Stomach (tissue), 9 donors: ENCODE data around the gene SDK2. TPM values are rescaled to one million over a fixed set of nuclear protein-coding genes. Genes with fewer than 3 reads are reported as not detected.

Source experiments
- DNase-seq, 2 donors: peaks; one replicate each; pipeline versions ENCODE4 v3.0.0 to v3.0.0-alpha.2; 2013 to 2019
- H3K27ac ChIP-seq, 5 donors: fragments of 200-600 bp in 4 of 5; sonication (generic) in 4 of 5; one replicate each; pipeline ENCODE4 v1.5.1; 2013 to 2019; ENCODE audit warnings: mild to moderate bottlenecking in 1 of 5, moderate library complexity in 1 of 5
- H3K27me3 ChIP-seq, 3 donors: fragments of 200-600 bp; sonication (generic); one replicate each; pipeline ENCODE4 v1.5.1; 2017 to 2019; ENCODE audit warnings: mixed run types in 1 of 3
- H3K36me3 ChIP-seq, 4 donors: fragments of 200-600 bp; sonication (generic); 1 replicate in 3 of 4; 2 replicates in 1 of 4; pipeline ENCODE4 v1.5.1; 2016 to 2019
- H3K4me1 ChIP-seq, 4 donors: fragments of 200-600 bp; sonication (generic); one replicate each; pipeline ENCODE4 v1.5.1; 2016 to 2019
- H3K4me3 ChIP-seq, 4 donors: fragments of 200-600 bp; sonication (generic) in 3 of 4; one replicate each; pipeline ENCODE4 v1.5.1; 2016 to 2019; ENCODE audit warnings: mild to moderate bottlenecking in 1 of 4
- H3K9me3 ChIP-seq, 4 donors: fragments of 200-600 bp; sonication (generic); one replicate each; pipeline ENCODE4 v1.5.1; 2016 to 2019
- EP300 ChIP-seq: sonication (generic); formaldehyde crosslinking; IDR thresholded peaks from one replicate; pipeline ENCODE4 v1.6.1; 2017; ENCODE audit warnings: antibody characterized with exemption
- POLR2A ChIP-seq, 4 donors: fragments of 450-650 bp; IDR thresholded peaks; one replicate each; pipeline ENCODE4 v1.6.1; 2016; ENCODE audit warnings: antibody characterized with exemption in 4 of 4, control low read depth in 2 of 4, mild to moderate bottlenecking in 1 of 4, moderate library complexity in 1 of 4
- POLR2AphosphoS5 ChIP-seq, 3 donors: sonication (generic); formaldehyde crosslinking; IDR thresholded peaks; one replicate each; pipeline ENCODE4 v1.6.1; 2016; ENCODE audit warnings: antibody characterized with exemption in 3 of 3
- WGBS, 5 donors: extraction: QIAGEN DNeasy Blood & Tissue Kit in 3 of 5; methylation state at CpG; one replicate each; pipeline versions ENCODE4 v1.1.5 to v1.1.7; 2013 to 2018; 5-methylcytosine and 5-hydroxymethylcytosine counted together
- intact Hi-C: fragments of 100-400 bp; cut with DNase I; formaldehyde crosslinking; loops from one replicate; pipeline ENCODE4 v1.15.1; 2023; ENCODE audit warnings: low total_unique reads
- polyA plus RNA-seq, 3 donors: library from polyadenylated mRNA; stranded (reverse); fragments of 200-250 nt; gene quantifications; one replicate each; pipeline ENCODE4 v1.2.3, GENCODE V29; 2013
- total RNA-seq, 5 donors: library from RNA; depleted of rRNA; stranded (reverse); fragments of >200 nt; gene quantifications; one replicate each; pipeline versions ENCODE4 v1.1.0 to v1.2.3, GENCODE V29; 2014 to 2016
- TF ChIP-seq, protein P1 (sequence below), 7 experiments: fragments of 450-650 bp in 4 of 7; fragments of 200-600 bp in 3 of 7; sonication (generic) in 3 of 7; IDR thresholded peaks; one replicate each; pipeline ENCODE4 v1.5.1; 2016 to 2019; ENCODE audit warnings: antibody characterized with exemption in 7 of 7, control low read depth in 2 of 7, mild to moderate bottlenecking in 1 of 7
- donor health status: healthy with polysubstance abuse.
- donor health status: Bipolar disorder and iron deficiency.
- donor health status: healthy.

The SDK2 gene
- total and polyA plus RNA-seq, 8 donors = under 0.01 to 9.6 (median 0.44) TPM; not detected in 1

DNA sequence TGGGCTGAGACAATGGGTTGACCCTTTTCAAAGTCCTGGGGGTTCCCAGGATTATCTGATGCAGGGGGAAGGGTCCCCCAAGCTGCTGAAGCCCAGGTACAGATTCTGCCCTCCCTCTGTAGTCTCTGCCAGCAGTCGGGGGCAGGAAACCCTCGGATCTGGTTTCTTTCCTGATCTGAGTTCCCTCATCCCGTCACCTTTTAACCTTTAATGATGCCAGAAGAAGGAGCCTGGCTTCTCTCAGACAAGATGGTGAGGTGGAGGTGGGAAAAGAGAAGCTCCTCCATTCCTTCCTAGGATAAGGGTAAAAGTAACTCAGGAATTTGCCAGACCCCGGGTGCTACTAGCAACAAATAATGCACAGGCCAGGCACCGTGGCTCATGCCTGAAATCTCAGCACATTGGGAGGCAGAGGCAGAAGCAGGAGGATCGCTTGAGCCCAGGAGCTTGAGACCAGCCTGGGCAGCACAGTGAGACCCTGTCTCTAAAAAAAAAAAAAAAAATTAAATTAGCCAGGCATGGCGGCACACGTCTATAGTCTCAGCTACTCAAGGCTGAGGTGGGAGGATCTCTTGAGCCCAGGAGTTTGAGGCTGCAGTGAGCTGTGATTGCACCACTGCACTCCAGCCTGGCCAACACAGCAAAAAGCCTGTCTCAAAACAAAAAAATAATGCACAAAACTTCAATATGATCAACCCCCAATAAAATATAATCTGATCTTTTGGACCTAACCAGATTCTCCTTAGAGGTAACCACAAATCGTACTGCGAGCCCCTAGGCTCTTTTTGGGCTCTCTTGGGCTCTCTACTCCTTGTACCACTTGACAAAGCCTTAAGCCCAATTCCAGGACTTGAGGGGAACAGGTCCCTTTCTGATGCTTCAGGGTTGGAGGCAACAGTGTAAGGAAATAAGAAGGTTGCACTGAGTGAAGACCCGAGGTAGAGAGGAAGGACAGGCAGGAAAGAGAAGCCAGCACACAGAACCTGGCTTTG, 338.1 kb downstream of the SDK2 start:
- Histone ChIP-seq H3K36me3 (no peaks in the 10 kb centered on the region), H3K4me1 (peaks cover 59 to 92% (median 85%) of the 10 kb centered on the region in 4 donors), H3K4me3 (peak overlapping the region; percentile 30 to 93 (median 34)), H3K9me3 (no peaks in the 10 kb centered on the region), H3K27me3 (no peaks in the 10 kb centered on the region), H3K27ac (peak overlapping the region; percentile 80 to 100 (median 99))
- DNase-seq = no peak
- WGBS, 5 donors = 41 to 49% (median 42%) methylated on average over 11 of the region's 11 CpGs
- intact Hi-C loops = no loop called here
- no peak for TF ChIP-seq EP300
- no peak for TF ChIP-seq POLR2AphosphoS5 (IDR thresholded peaks at IDR 0.05)

DNA sequence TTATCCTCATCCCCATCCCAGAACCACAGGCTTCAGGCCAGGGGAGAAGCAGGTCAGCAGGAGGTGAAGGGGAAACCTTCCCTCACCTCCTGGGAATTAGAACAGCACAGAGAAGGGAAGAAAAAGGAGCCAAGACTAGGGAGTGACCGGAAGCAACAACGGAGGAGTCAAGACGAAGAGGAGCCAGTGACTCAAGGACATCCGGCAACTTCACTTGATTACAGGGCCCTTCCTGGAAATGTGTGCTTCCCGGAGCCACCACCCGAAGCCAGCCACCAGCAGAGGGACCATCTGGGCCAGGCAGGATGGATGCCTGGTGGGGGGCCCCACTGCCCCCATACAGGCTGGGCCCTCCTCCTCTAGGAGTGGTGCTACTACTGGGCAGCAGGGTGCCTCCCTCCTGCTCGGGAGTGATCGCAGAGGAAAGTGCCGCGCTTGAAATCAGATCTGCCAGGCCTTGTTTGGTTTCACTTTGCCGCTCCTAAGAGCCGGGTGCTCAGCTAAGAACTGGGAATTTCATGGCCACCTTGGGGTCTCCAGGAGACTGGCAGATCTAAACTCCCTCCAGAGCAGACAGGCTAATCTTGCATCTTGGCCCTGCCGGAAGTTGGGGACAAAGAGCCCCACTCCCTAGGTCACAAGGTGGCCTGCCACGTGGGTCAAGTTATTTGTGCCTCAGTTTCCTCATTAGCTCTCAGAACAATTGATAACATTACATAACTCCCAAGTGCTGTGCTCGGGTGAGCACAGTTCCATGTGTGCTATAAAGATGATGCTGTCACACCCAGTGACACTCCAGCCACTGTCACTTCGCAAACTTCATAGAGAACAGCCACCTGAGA, 339.1 kb downstream of the SDK2 start:
- peak; percentile 54 to 89 for DNase-seq
- Histone ChIP-seq H3K36me3 (no peaks in the 10 kb centered on the region), H3K27me3 (no peaks in the 10 kb centered on the region), H3K4me3 (peak overlapping the region; percentile 30 to 42 (median 34)), H3K27ac (peak overlapping the region; percentile 80 to 100 (median 99)), H3K4me1 (peaks cover 63 to 100% (median 91%) of the 10 kb centered on the region in 4 donors), H3K9me3 (no peaks in the 10 kb centered on the region)
- TF ChIP-seq, protein P1, sequence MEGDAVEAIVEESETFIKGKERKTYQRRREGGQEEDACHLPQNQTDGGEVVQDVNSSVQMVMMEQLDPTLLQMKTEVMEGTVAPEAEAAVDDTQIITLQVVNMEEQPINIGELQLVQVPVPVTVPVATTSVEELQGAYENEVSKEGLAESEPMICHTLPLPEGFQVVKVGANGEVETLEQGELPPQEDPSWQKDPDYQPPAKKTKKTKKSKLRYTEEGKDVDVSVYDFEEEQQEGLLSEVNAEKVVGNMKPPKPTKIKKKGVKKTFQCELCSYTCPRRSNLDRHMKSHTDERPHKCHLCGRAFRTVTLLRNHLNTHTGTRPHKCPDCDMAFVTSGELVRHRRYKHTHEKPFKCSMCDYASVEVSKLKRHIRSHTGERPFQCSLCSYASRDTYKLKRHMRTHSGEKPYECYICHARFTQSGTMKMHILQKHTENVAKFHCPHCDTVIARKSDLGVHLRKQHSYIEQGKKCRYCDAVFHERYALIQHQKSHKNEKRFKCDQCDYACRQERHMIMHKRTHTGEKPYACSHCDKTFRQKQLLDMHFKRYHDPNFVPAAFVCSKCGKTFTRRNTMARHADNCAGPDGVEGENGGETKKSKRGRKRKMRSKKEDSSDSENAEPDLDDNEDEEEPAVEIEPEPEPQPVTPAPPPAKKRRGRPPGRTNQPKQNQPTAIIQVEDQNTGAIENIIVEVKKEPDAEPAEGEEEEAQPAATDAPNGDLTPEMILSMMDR (IDR thresholded peaks at IDR 0.05) = peak in 1 of 7 experiments; percentile 34
- TF ChIP-seq EP300 (no peak), POLR2A (IDR thresholded peaks at IDR 0.05) (no peak), POLR2AphosphoS5 (IDR thresholded peaks at IDR 0.05) (peak; percentile 42 to 93 (median 69))
- intact Hi-C loops = no loop called here
- WGBS, 5 donors = 9 to 17% (median 12%) methylated on average over 13 to 16 of the region's 16 CpGs

DNA sequence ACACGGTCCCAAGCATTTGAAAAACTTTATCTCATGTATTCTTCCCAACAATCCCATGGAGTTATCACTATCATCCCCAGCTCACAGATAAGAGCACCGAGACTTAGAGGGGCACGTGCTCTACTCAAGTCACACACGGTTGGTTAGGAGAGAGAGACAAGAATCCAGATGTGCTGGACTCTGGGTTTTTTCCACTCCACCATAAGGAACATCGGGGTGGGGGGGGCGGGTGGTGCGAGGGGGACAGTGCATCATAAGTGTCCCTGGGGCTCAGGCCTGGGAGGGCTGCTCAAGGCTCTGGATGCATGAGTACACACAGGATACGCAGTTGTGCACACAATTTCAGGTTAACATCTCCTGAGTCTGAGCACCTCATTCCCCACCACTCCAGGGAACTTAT, 339.8 kb downstream of the SDK2 start:
- Histone ChIP-seq H3K4me1 (peaks cover 68 to 100% (median 91%) of the 10 kb centered on the region in 4 donors), H3K27me3 (no peaks in the 10 kb centered on the region), H3K27ac (peak overlapping the region; percentile 80 to 100 (median 99)), H3K9me3 (no peaks in the 10 kb centered on the region), H3K4me3 (peak overlapping the region in 3 of 4 donors; percentile 32 to 42 (median 36)), H3K36me3 (no peaks in the 10 kb centered on the region)
- intact Hi-C loops = no loop called here
- DNase-seq = no peak
- TF ChIP-seq POLR2AphosphoS5 (IDR thresholded peaks at IDR 0.05) (no peak), POLR2A (IDR thresholded peaks at IDR 0.05) (no peak), EP300 (no peak)
- TF ChIP-seq, protein P1 (IDR thresholded peaks at IDR 0.05) = no peak
- 22 to 37% (median 26%) methylated on average over 8 of the region's 8 CpGs for WGBS, 5 donors

DNA sequence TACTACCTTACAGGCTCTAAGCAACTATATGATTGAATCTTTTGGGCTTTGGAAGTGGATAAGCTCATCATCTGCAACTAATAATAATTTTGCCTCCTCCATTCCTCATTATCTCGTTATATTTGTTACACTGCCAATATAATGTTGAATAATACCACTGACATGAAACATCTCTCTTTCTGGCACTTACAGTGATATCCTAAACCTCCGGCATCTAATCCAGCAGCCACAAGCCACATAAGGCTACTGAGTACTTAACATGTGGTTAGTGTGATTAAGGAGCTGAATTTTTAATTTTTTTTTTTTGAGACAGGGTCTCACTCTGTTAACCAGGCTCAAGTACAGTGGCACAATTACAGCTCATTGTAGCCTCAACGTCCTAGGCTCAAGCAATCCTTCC, 342.1 kb downstream of the SDK2 start:
- Histone ChIP-seq H3K9me3 (no peaks in the 10 kb centered on the region), H3K27me3 (no peaks in the 10 kb centered on the region), H3K4me3 (no peak overlapping the region), H3K36me3 (no peaks in the 10 kb centered on the region), H3K4me1 (peaks cover 68 to 97% (median 85%) of the 10 kb centered on the region in 4 donors), H3K27ac (peak overlapping the region in 4 of 5 donors; percentile 7 to 63 (median 26))
- 39 to 59% (median 52%) methylated on average over 3 of the region's 3 CpGs for WGBS, 5 donors
- TF ChIP-seq POLR2A (IDR thresholded peaks at IDR 0.05) (no peak), EP300 (no peak), POLR2AphosphoS5 (IDR thresholded peaks at IDR 0.05) (no peak)
- TF ChIP-seq, protein P1 (IDR thresholded peaks at IDR 0.05) = no peak
- intact Hi-C loops = no loop called here
- no peak for DNase-seq
